Mammary epithelial cell (primary cell): Measurements from ENCODE around the gene TMEM259.

Experiments used
- EZH2 ChIP-seq: IDR thresholded peaks from 2 replicates; pipeline ENCODE4 v1.6.1; 2012; ENCODE audit warnings: low read length, inconsistent platforms, borderline replicate concordance
- TF ChIP-seq, protein P1 (sequence below), 2 donors: IDR thresholded peaks in 1 of 2; conservative IDR thresholded peaks in 1 of 2; 2 replicates each; pipeline ENCODE4 v1.5.1; 2011 to 2012; ENCODE audit warnings: inconsistent platforms in 2 of 2, low read length in 2 of 2, mild to moderate bottlenecking in 2 of 2, control low read depth in 1 of 2, low read depth in 1 of 2; ENCODE audit not compliant: insufficient read depth in 1 of 2; ENCODE audit errors: extremely low read depth in 1 of 2

DNA sequence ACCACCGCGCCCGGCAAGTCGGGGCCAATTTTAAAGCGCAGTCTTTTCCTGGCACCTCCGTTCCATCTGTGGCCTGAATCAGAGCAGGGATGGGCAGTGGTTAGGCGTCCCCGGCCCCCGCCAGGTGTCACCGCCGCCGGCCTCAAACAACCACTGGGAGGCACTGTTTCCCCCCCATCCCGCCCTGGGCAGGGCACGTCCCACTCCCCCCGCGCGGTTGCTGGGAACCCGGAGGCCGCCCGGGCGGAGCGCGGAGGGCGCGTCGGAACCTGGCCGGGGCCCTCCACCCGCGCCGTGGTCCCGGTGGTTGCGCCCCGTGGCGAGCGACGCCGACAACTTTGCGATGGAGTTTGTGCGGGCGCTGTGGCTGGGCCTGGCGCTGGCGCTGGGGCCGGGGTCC lies 20.8 kb downstream of the TMEM259 start, which contains the start of gene GRIN3B:
- TF ChIP-seq, protein P1, sequence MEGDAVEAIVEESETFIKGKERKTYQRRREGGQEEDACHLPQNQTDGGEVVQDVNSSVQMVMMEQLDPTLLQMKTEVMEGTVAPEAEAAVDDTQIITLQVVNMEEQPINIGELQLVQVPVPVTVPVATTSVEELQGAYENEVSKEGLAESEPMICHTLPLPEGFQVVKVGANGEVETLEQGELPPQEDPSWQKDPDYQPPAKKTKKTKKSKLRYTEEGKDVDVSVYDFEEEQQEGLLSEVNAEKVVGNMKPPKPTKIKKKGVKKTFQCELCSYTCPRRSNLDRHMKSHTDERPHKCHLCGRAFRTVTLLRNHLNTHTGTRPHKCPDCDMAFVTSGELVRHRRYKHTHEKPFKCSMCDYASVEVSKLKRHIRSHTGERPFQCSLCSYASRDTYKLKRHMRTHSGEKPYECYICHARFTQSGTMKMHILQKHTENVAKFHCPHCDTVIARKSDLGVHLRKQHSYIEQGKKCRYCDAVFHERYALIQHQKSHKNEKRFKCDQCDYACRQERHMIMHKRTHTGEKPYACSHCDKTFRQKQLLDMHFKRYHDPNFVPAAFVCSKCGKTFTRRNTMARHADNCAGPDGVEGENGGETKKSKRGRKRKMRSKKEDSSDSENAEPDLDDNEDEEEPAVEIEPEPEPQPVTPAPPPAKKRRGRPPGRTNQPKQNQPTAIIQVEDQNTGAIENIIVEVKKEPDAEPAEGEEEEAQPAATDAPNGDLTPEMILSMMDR (conservative IDR thresholded peaks at IDR 0.05 in 1 of 2, IDR thresholded peaks at IDR 0.05 in 1 of 2; ENCODE audit: extremely low read depth in 1 of 2, insufficient read depth in 1 of 2, low read depth in 1 of 2, low read length in 2 of 2) = peak; percentile 20 to 62
- no peak for TF ChIP-seq EZH2
